ENCODE data around the gene ZNF646.
"Not testable (repeated sequence)": the region's sequence is repeated elsewhere in the genome, so short reads cannot be mapped to it uniquely, and the experiment has no call there.

ZNF646 gene

DNA sequence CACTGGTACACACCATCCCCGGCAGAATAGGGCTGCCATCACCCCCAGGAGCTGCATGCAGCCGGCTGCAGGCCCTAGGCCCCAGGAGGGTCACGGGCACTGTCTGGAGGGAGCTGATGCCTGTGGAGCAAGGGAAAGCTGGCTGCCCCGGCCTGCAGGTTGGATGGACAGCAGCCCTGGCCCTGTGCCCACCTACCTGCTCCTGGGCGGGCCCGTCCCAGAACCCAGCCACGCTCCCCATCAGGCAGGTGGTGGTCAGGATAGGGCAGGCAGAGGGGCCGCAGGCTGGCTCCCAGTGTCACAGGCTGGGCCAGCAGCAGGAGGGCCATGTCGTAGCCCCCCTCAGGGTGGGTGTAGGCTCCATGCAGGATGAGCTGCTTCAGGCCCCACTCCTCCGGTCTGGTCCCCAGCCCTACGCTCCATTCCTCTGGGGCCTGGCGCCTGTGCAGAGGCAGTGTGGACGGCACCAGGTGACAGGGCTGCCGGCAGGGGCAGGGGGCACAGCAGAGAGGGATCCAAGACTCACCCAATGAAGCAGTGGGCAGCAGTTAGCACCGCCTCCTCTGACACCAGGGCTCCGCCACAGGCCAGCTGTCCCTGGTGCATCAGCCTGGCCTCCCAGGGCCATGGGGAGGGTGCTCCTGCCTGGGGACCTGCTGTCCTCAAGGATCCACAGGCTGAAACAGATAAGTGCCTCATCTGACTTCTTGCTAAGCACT, 10.5 kb downstream of the ZNF646 start:
- no peak for DNase-seq (ENCODE audit: low read depth in 2 of 3, low spot score in 2 of 3)

DNA sequence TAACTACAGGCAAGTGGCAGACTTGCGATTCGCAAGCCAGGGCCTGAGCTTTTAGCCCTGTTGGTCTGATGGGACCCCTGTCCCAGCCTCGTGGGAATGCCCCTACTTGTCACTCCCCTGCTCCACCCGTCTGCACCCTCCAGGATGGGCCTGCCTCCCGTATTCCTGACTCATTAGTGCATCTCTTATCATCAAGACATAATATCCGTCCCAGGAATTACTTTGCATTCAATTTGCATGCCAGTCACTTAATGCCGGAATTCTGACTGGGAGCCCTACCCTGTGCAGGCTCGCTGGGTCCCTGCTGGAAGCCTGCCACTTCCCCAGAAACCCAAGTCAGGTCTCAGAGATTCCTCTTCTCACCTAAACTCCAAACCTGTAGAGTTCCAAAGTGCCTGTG, 11.2 kb downstream of the ZNF646 start:
- no peak for DNase-seq (ENCODE audit: low read depth in 2 of 3, low spot score in 2 of 3)

DNA sequence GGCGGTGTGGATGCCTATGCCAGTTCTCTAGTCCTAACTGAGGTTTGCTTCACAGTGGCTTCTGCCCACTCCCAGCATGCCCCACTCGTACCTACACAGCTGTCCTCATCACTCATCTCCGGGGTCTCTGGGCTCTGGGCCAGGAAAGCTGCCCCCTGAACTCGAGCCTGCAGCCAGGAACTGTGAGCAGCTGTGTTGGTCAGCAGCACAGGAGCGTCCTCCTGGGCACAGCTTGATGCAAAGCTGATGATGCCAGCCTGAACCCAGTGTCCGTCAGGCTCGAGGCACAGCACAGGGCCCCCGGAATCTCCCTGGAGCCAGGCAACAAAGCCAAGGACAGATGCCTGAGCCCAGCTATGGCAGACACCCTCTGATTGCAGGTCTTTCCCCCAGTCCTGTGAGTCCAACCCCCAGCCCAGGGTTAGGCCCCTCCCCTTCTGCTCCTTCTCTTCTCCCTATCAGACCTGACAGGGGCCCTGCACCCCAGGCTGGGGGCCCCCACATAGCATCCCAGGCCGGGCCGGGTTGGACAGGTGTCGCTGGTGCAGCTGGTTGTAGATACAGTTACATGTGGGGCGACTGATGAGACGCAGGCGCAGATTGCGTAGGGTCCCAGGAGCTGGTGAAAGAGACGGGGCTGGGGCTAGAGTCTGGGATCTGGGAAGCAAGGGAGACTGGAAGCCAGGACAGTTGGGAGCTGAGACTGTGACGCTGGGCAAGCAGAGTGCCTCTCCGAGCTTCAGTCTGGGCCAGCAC, 11.8 kb downstream of the ZNF646 start:
- no peak for DNase-seq (ENCODE audit: low read depth in 2 of 3, low spot score in 2 of 3)

DNA sequence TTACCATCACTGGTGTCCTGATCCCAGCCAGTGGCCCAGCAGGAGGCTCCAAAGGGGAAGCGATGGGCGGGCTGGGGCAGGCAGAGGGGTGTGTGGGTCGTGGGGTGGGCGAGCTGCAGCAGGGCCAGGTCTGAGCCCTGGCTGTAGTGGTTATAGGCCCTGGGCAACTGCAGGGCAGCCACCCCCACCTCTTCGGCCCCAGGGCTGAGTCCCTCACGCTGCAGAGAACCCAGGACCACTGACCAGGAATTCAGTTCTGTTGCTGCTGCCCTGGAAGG, 12.3 kb downstream of the ZNF646 start:
- no peak for DNase-seq (ENCODE audit: low read depth in 2 of 3, low spot score in 2 of 3)

DNA sequence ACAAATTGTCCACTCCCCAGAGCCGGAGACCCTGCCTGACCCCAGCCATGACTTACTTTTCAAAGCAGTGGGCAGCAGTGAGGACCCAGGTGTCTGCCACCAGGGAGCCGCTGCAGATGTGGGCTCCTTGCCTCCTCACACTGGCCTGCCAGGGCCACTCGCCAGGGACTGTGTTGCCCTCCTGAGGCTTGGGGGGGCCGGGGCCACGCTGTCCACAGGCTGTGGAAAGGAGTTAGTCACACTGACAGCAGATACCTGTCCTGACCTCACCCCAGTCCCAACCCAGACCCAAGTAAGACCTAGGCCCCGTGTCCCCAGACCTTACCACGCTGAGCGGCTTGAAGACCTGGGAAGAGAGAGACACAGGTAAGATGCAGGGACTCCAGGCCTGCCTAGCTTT, 13.3 kb downstream of the ZNF646 start:
- DNase-seq (ENCODE audit: low read depth in 2 of 3, low spot score in 2 of 3) = no peak

DNA sequence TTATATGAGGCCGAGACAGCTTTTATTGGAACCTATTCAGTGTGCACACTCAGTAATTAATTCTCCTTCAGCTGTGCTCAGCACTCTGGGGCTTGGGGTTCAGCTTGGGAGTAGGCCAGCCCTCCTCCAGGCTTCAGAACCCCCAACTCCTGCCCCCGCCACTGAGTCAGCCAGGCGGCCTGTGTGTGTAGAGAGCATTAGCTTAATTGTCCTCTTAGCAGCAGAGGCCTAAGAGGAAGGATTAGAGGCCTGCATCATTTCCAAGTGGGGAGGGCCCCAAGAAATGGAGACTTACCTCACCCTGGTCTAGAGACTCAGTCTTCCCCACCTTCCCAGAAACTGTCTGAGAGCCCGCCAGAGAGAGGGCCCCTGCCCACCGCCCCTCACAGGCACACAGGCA, 13.7 kb downstream of the ZNF646 start:
- DNase-seq (ENCODE audit: low read depth in 2 of 3, low spot score in 2 of 3) = no peak

DNA sequence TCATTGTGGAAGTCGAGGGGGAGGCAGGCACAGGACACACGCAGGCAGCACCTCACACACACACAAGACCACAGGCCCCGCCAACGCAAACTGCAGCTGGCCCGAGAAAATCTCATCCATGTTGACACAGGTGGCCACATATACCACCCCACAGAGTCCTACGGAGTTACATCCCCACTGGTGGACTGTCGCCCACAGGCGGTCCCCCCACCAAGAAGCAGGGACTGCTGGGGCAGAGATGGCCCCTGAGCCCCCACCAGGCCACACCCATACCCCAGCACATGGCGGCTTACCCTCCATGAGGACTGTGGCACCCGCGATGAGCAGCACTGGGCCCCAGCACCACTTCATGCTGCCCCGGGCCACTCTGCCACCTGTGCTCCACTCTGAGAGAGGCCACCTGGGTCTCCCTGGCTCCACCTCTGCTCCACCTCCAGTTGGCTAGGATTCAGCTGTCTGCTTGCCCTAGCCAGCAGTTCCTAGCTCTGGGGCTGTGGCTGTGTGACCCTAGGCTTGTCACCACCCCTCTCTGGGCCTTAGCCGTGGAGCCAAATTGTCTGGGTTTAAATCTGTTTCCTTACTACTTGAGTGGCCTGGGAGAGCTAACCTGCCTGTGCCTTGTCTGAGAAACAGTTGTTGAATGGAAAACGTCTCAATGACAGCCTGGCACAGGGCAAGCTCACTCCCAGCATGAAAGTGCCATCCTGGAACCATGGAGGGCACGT, 14.4 kb downstream of the ZNF646 start, which contains the start of gene PRSS53:
Gene PRSS53 (minus strand): TSS at position 485 of the 725 bp plus-strand sequence. CDS start 134 bp downstream, at position 351.
- no peak for DNase-seq (ENCODE audit: low read depth in 2 of 3, low spot score in 2 of 3)

DNA sequence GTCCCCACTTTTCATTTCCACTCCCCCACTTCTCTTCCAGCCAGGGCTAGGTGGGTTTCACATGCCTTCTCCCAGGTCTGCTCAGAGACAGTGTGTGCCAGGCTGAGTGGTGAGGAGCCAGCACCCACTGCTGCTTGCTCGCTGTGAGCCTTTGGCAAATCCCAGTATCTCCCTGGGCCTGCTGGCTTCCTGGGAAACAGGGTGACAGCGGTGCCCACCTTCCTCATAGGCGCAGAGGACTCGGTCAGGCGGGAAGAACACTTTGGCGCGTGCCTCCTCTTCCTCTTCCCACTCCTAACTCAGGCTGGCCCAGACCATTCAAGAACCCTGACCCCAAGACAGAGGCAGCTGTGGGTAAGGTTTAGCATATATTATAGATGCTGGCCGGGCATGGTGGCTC, 15.0 kb downstream of the ZNF646 start:
- no peak for DNase-seq (ENCODE audit: low read depth in 2 of 3, low spot score in 2 of 3)

DNA sequence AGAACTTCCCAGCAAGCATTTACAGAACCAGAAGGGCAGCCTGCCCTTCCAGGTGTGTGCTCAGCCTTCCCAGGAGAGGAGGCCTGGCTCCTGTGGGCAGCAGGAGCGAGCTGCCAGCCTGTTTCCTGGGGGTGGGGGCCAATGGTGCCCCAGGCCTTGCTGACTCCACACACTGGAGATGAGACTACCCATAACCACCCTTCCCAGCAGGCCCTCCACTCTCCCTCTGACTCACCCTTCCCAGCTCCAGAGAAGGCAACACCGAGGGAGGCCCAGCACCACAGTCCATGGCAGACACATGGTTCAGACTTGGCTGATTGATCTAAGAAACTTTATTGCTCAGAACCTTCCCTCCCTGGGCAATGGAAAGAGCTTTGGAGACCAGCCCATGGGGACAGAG, 16.3 kb downstream of the ZNF646 start:
- no peak for DNase-seq (ENCODE audit: low read depth in 2 of 3, low spot score in 2 of 3)

DNA sequence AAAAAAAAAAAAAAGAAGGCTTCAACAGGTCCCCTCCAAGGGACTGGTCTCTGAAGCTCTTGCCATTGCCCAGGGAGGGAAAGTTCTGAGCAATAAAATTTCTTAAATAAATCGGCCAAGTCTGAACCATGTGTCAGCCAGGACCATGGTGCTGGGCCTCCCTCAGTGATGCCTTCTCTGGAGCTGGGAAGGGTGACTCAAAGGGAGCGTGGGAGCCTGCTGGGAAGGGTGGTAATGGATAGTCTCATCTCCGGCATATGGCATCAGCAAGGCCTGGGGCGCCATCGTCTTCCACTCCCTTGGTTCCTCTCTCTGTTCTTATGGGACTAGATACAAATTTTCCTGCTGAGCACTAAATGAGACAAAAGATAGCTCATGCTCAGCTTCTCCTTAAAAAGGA, 18.1 kb downstream of the ZNF646 start:
- no peak for DNase-seq (ENCODE audit: low read depth in 2 of 3, low spot score in 2 of 3)

DNA sequence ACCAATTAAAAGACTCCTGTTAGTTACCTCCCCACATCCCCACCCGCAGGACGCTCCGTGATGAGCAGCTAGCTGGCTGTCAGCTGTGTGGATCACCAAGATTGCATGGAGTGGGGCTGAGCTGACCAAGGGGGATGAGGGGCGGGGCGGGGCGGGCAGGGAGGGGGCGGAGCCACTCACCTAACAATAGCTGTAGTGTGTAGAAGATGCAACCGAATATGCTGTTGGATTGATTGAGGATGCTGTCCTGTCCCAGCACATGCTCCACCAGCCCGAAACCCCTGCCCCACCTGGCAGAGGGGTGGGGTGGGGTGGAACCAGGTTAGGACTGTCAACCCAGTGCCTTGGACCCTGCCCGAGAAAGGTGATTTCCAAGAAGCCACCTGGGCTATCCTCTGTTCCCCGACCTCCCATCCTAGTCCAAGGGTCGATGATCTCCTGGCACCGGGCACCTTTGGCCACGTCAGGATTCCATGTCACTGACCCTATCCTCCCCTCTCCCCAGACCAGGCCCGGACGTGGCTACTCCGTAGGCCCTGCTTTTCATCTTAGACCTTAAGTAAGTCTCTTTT, 19.0 kb downstream of the ZNF646 start:
- no peak for DNase-seq (ENCODE audit: low read depth in 2 of 3, low spot score in 2 of 3)

DNA sequence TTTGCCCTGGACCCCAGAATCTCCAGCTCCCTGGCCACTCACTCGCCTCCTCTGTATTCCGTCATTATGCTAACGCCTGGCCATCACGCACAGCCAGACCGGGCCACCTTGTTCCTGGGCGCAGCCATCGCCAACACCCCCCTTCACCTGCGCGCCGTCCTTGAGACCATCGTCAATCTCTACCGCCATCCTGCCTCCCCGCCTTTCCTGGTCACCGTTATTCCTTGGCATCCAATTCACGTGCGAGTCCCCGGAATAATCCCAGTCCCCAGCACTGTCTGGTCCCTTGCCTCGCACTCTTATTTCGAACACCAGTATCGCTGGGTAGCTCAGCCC, 19.8 kb downstream of the ZNF646 start:
- no peak for DNase-seq (ENCODE audit: low read depth in 2 of 3, low spot score in 2 of 3)

DNA sequence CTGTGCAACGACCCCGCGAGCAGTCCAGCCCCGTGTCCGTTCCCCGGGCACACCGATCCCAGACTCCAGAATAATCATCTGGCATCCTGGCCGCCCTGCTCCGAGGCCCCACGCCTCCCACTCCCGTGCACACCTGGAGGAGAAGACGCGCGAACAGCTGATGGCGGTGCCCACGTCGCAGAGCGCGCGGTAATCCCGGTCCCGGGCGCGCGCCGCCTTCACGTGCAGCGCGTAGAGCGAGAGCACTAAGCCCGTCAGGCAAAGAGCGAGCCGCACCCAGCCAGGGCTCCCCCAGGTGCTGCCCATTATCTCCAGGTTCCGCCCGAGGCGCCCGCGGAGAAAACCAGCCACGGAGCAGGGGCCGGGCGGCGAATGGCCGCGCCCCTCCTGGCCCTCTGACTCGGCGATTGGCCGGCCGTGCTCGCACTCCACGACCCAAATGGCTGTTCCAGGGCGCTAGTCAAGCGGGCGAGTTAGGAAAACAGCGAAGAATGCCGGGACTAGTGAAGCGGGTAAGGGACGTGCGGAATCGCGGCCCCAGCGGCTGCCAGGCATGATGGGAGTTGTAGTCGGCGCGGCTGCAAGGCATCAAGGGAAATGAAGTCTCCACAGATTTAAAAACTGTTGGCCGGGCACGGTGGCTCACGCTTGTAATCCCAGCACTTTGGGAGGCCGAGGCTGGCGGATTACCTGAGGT, 20.4 kb downstream of the ZNF646 start, which contains the start of gene VKORC1:
Gene VKORC1 (minus strand): TSS at position 374 of the 697 bp plus-strand sequence. CDS start 68 bp downstream, at position 306.
- DNase-seq (ENCODE audit: low read depth in 2 of 3, low spot score in 2 of 3) = peak; percentile 67 to 79 (median 74)

DNA sequence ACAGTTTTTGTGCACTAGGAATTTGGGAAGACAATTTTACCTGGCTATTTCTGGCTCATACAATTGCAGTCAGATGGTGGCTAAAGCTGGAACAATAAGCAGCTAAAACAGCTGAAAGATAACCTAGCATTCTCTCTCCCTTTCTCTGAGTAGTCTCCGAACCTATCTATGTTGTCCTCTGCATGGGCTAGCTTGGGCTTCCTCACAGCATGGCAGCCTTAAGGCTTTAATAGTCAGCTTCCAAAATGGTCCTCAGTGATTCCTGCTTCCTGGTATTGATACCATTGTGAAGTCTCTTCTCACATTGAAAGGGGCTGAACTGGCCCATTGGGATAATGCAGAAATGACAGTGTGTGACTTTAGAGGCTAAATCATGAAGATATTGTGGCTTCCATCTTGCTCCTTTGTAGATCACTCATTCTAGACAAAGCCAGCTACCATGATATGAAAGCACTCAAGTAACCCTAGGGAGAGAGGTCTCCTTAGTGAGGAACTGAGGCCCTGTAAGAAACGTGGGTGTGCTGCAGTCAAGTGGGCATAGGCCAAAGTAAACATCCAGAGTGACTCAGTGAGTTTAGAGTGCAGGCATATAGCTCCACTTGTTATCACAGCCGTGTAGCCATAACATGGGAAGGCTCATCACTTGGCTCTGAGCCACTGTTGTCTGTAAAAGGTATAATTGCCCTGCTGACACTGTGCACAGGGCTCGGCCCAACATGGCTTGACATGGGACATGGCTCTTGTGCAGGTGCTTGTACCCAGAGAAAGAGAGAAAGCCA, 25.8 kb downstream of the ZNF646 start:
- DNase-seq (ENCODE audit: low read depth in 2 of 3, low spot score in 2 of 3) = no peak

DNA sequence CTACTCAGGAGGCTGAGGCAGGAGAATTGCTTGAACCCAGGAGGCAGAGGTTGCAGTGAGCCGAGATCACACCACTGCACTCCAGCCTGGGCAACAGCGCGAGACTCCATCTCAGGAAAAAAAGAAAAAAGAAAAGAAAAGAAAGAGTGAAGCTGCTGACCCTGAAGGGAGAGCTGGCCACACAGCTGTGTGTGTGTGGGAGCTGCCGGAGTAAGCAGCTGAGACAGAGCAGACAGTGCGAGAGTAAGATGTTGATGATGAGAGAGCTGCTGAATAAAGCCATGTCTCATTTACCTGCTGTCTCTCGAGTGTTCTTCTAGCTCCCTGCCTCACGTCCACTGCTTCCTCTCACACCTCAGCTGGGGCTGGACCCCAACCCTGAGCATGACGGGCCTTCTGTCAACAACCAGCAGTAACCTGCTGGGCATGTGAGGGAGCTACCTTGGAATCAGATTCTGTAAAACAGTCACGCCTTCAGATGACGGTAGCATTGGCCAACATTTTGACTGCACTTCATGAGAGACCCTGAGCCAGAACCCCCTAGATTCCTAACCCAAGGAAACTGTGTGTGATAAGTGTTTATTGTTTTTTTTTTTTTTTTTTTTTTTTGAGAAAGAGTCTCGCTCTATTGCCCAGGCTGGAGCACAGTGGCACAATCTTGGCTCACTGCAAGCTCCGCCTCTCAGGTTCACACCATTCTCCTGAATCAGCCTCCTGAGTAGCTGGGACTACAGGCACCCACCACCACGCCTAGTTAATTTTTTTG, 26.8 kb downstream of the ZNF646 start:
- not testable (repeated sequence) for DNase-seq (ENCODE audit: low read depth in 2 of 3, low spot score in 2 of 3)

DNA sequence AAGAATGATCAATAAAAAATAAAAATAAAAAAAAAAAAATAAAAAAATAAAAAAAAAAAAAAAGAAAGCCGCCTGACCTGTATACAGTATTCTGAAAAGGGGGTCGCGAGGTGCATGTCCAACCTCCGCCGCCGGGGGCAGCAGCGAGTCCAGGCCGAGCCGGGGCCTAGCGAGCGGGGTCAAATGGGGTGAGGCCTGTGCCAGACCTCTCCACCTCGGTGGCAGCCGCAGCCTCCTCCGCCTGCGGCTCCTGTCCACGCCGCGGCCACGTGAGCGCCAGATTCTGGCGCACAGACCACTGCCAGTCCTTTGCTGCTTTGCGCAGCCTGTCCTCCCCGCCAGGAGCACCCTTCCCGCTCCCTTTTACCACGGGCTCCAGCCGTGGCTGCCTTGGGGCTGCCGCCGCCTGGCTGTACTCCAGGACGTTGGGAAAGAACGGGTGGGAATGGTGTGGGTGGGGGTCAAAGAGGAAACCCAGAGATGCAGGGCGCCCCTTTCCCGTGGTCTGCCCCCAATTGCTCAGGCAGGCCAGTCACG, 31.5 kb downstream of the ZNF646 start:
- DNase-seq (ENCODE audit: low read depth in 2 of 3, low spot score in 2 of 3) = peak; percentile 75 to 95 (median 90)

DNA sequence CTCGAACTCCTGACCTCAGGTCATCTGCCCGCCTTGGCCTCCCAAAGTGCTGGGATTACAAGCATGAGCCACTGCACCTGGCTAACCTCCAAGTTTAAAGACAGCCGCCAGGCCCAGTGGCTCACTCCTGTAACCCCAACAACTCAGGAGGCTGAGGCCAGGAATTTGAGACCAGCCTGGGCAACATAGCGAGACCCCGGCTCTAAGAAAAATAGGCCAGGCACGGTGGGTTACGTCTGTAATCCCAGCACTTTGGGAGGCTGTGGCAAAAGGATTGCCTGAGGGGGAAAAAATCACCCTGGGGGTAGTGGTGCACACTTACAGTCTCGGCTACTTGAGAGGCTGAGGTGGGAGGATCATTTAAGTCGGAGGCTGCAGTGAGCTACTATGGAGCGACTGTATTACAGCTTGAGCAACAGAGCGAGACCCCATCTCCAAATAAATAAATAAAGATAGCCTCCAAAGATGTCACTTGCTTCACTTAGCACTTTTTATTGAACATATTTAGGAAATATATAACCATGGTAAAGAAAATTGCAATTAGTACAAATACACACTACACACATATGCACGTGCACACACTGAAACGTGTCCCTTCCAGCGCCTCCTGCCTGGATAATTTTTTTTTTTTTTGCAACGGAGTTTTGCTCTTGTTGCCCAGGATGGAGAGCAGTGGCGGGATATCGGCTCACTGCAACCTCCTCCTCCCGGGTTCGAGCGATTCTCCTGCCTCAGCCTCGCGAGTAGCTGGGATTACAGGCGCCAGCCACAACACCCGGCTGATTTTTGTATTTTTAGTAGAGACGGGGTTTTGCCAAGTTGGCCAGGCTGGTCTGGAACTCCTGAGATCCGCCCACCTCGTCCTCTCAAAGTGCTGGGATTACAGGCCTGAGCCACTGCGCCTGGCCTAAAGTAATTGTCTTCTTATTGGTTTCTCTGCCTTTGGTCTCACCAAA, 32.6 kb downstream of the ZNF646 start:
- DNase-seq (ENCODE audit: low read depth in 2 of 3, low spot score in 2 of 3) = no peak

DNA sequence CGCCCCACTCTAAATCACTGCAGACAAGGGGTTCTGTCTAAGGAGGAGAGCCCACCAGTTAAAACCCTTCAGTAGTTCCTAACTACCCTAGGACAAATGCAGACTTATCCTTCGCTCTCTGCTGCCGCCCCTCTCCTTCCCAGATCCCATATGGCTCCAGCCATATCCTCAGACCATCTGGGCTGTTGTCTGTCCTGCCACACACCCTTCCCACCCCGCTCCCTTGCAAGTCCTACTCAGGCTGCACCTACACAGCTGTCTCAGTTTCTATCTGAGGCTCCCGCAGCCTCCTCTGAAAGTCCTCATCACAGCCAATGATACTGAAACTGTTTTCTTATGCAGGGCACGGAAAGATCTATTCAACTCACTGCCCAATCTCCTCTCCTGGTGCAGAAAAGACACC, 33.2 kb downstream of the ZNF646 start:
- no peak for DNase-seq (ENCODE audit: low read depth in 2 of 3, low spot score in 2 of 3)

All from activated CD8-positive, alpha-beta memory T cell treated with anti-CD3 and anti-CD28 coated beads for 48 hours (primary cell).